ENCODE measurements around the gene DOCK11. TPM values are rescaled to one million over a fixed set of nuclear protein-coding genes. Genes with fewer than 3 reads are reported as not detected.

The DOCK11 gene
- total RNA-seq, 4 donors from 2014 or later: 6.4 to 16.4 (median 9.8) TPM

- Histone ChIP-seq H3K4me1 (no peaks in the 10 kb centered on the region), H3K9me3 (no peaks in the 10 kb centered on the region), H3K27me3 (no peaks in the 10 kb centered on the region), H3K4me3 (no peak overlapping the region), H3K36me3 (no peaks in the 10 kb centered on the region), H3K27ac (no peak overlapping the region)
- in situ Hi-C loops (cut with MboI; ENCODE audit: low pct_ligation_motif_present in 1 of 4, low pct_unique_long_range_greater_than_20kb in 1 of 4, low sequenced_read_pairs in 3 of 4): no loop called here
- DNase-seq: no peak
- no peak for TF ChIP-seq POLR2A (IDR thresholded peaks at IDR 0.05)
- no peak for TF ChIP-seq CTCF (IDR thresholded peaks at IDR 0.05)
- TF ChIP-seq POLR2AphosphoS5 (IDR thresholded peaks at IDR 0.05): no peak
- TF ChIP-seq EP300 (IDR thresholded peaks at IDR 0.05; ENCODE audit: low read depth): no peak
- intact Hi-C loops (cut with DNase I; ENCODE audit: low total_unique reads): no loop called here
- 72 to 74% methylated on average over 6 of the region's 6 CpGs for WGBS, 2 donors (ENCODE audit: low coverage in 1 of 2)
Measured at GRCh38 chrX:118565853-118566252, 70.2 kb downstream of the DOCK11 start.

GRCh38 chrX:118566359-118566758, 70.7 kb downstream of the DOCK11 start:
- no peak for DNase-seq
- Histone ChIP-seq H3K9me3 (no peaks in the 10 kb centered on the region), H3K4me3 (no peak overlapping the region), H3K36me3 (no peaks in the 10 kb centered on the region), H3K27me3 (no peaks in the 10 kb centered on the region), H3K4me1 (no peaks in the 10 kb centered on the region), H3K27ac (no peak overlapping the region)
- in situ Hi-C loops (cut with MboI; ENCODE audit: low pct_ligation_motif_present in 1 of 4, low pct_unique_long_range_greater_than_20kb in 1 of 4, low sequenced_read_pairs in 3 of 4) (no loop called here), intact Hi-C loops (cut with DNase I; ENCODE audit: low total_unique reads) (no loop called here)
- TF ChIP-seq POLR2AphosphoS5 (IDR thresholded peaks at IDR 0.05) (no peak), CTCF (IDR thresholded peaks at IDR 0.05) (no peak), EP300 (IDR thresholded peaks at IDR 0.05; ENCODE audit: low read depth) (no peak), POLR2A (IDR thresholded peaks at IDR 0.05) (no peak)
- WGBS, 2 donors (ENCODE audit: low coverage in 1 of 2): 61% methylated on average over 3 of the region's 3 CpGs; no CpG with 5 or more reads in 1 of the 2 donors

- intact Hi-C loops (cut with DNase I; ENCODE audit: low total_unique reads): loop anchor here (10.0 kb wide), 1 partner anchor 105 kb away; no protein-coding TSS in a partner anchor
- WGBS, 2 donors (ENCODE audit: low coverage in 1 of 2): 59 to 100% methylated on average over 1 to 3 of the region's 3 CpGs
- Histone ChIP-seq H3K27ac (no peak overlapping the region), H3K36me3 (no peaks in the 10 kb centered on the region), H3K27me3 (no peaks in the 10 kb centered on the region), H3K4me1 (no peaks in the 10 kb centered on the region), H3K4me3 (no peak overlapping the region), H3K9me3 (no peaks in the 10 kb centered on the region)
- no peak for DNase-seq
- no peak for TF ChIP-seq CTCF (IDR thresholded peaks at IDR 0.05)
- TF ChIP-seq POLR2A (IDR thresholded peaks at IDR 0.05): no peak
- no peak for TF ChIP-seq EP300 (IDR thresholded peaks at IDR 0.05; ENCODE audit: low read depth)
- no peak for TF ChIP-seq POLR2AphosphoS5 (IDR thresholded peaks at IDR 0.05)
- in situ Hi-C loops (cut with MboI; ENCODE audit: low pct_ligation_motif_present in 1 of 4, low pct_unique_long_range_greater_than_20kb in 1 of 4, low sequenced_read_pairs in 3 of 4): no loop called here
Measured at GRCh38 chrX:118569676-118570075, 74.1 kb downstream of the DOCK11 start.

GRCh38 chrX:118570209-118570608, 74.6 kb downstream of the DOCK11 start:
- no peak for TF ChIP-seq POLR2AphosphoS5 (IDR thresholded peaks at IDR 0.05)
- no peak for TF ChIP-seq EP300 (IDR thresholded peaks at IDR 0.05; ENCODE audit: low read depth)
- TF ChIP-seq CTCF (IDR thresholded peaks at IDR 0.05): no peak
- no peak for TF ChIP-seq POLR2A (IDR thresholded peaks at IDR 0.05)
- H3K4me3 ChIP-seq: no peak overlapping the region
- no peaks in the 10 kb centered on the region for H3K9me3 ChIP-seq
- WGBS, 2 donors (ENCODE audit: low coverage in 1 of 2): 69% methylated on average over 2 of the region's 2 CpGs; no CpG with 5 or more reads in 1 of the 2 donors
- H3K27me3 ChIP-seq: no peaks in the 10 kb centered on the region
- H3K36me3 ChIP-seq: no peaks in the 10 kb centered on the region
- in situ Hi-C loops (cut with MboI; ENCODE audit: low pct_ligation_motif_present in 1 of 4, low pct_unique_long_range_greater_than_20kb in 1 of 4, low sequenced_read_pairs in 3 of 4): no loop called here
- intact Hi-C loops (cut with DNase I; ENCODE audit: low total_unique reads): loop anchor here (10.0 kb wide), 1 partner anchor 105 kb away; no protein-coding TSS in a partner anchor
- no peak for DNase-seq
- no peaks in the 10 kb centered on the region for H3K4me1 ChIP-seq
- no peak overlapping the region for H3K27ac ChIP-seq
